ENCODE data around the gene KIF19.

Gene KIF19

DNA sequence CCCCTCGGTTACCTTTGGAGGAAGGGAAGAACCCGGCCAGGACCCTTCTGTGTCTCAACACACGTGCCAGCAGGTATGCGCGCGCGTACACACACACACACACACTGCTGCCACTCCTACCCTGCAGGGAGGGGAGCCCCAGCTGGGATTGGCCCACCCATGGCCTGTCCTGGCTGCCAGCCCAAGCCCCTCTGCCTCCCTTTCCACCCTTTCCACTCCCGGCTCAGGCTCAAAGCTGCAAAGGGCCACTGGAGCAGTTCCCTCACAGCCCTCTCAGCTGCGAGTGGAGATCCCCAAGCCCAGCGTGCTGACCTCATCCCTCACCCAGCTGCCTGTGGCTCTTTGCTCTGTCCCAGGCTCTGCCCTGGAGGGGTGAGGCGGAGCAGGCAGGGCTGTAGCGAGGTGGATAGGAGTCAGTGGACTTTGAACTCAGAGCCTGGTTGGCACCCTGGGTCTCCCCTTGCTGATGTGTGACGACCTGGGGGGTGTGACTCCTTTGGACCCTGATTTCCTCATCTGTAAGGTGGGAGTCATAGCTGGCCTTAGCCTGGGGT is 14.5 kb downstream of the KIF19 start:
- DNase-seq = no peak

GRCh38 chr17:74342224-74342623 is 16.2 kb downstream of the KIF19 start:
- DNase-seq = no peak

DNA sequence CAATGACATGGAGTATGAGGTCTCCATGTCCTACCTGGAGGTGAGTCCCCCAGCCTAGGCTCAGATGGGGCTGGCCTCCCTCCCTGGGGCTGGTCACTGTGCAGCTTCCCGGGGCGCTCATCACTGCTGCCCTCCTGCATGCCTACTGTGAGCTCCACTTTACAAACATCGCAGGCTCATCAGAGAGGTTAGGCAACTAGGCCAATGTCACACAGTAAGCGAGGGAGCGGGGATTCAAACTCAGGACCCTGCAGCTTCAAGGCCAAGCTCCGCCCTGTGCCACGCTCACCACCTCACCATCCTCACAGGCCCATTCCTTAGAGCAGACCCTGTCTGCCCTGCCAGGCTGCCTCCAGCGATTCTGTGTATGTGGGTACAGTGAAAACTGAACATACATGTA is 17.1 kb downstream of the KIF19 start:
- DNase-seq = no peak

DNA sequence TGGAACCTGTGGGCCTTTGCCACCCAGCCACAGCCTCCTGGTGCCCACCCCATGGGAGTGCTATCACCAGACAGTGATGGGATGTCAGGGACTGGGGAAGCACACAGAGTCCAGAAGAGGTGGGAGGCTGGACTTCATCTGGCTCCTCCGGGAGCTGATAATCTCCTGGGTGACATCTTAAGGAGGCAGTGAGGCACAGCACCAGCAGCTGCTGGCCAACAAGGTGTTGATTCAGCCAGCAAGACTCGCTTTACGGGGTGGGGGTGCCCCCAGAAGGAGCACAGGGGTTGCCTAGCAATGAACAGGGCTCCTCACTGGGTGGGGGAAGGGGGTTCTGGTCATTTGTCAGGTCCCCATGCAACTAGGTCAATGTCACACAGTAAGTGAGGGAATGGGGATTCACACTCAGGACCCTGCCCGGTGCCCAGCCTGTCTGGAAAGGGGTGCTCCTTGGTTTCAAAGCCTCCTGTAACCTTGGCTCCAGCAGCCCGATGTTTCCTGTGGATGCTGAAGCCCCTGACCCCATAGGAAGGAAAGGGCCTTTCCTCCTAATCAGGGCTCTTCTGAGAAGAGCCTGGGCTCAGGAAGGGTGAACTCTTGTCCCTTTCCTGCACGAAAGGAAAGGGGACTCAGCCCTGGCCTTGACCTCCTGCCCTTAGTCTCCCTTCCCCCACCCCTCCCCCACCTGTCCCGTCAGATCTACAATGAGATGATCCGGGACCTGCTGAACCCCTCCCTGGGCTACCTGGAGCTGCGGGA is 17.7 kb downstream of the KIF19 start:
- DNase-seq = no peak

DNA sequence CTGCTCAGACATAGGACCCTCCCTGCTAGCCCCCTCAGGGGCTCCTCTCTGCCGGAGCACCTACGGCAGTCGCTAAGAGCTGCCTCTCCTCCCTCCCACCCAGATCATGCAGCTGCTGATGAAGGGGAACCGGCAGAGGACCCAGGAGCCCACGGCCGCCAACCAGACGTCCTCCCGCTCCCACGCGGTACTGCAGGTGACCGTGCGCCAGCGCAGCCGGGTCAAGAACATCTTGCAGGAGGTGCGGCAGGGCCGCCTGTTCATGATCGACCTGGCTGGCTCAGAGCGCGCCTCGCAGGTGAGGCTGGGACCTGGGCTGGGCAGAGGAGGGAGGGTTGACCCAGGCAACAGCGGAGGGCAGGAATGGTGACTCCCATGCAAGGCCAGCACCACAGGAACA is 18.6 kb downstream of the KIF19 start:
- DNase-seq = no peak

DNA sequence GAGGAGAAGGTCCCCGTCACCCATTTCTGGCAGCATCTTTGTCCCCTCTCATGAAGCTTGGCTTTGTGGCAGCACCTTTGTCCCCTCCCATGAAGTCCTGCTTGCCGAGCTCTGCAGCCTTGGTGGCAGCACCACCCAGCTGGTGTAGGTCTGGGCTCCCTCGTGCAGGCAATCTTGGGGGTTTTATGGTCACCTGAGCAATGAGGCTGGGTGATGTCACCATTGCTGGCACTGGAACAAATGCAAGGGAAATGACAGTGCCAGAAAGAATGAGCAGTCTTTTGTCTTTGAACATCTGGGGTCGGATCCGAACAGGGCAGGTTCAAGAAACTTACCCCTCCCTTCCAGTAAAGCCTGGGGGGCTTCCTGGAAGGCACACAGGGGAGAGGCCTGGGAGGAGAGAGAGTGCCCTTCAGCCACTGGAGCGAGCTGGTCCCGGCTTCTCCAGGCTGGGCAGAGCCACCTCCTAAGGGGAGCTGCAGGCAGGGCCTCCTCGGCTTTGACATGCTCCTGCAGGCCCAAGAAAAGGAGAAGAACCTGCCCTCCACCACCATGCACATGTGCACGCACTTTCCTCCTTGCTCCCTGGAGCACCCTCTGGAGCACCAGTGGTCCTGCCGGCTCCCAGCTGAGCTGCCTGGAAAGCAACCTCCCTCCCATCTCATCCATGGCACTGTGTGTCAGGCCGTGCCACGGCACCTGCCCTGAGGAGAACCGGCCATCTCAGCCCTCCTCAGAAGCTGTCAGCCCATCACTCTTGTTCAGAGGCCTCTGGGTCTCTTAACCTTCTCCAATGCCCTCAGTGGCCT is 19.6 kb downstream of the KIF19 start:
- no peak for DNase-seq

- no peak for DNase-seq
These were observed 21.6 kb downstream of the KIF19 start for GRCh38 chr17:74347646-74348045.

GRCh38 chr17:74349120-74349519 is 23.1 kb downstream of the KIF19 start:
- DNase-seq = no peak

- DNase-seq = no peak
These were observed 24.5 kb downstream of the KIF19 start for GRCh38 chr17:74350486-74350885.

DNA sequence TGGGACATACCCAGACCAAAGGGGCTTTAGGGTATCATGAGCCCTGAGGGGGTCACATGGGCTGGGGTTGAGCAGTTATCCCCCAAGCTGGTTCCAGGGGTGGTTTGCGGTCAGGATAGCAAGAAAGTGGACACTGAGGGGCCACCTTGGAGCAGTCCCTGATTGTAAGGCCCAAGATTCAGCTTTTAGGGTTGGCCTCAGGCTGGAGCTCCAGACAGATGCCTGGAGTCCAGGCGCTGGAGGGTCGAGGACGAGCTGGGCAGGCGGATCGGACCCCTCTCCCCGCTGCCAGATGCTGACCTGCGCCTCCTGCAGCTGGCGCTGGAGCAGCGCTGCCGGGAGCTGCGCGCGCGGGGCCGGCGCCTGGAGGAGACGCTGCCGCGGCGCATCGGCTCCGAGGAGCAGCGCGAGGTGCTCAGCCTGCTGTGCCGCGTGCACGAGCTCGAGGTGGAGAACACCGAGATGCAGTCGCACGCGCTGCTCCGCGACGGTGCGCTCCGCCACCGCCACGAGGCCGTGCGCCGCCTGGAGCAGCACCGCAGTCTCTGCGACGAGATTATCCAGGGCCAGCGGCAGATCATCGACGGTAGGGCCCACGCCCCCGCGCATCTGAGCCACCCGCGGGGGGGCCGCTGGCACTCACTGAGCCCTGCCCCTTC is 25.7 kb downstream of the KIF19 start:
- peak in 1 of 5 donors; percentile 23 for DNase-seq

GRCh38 chr17:74353446-74354060 is 27.5 kb downstream of the KIF19 start:
- DNase-seq = no peak

DNA sequence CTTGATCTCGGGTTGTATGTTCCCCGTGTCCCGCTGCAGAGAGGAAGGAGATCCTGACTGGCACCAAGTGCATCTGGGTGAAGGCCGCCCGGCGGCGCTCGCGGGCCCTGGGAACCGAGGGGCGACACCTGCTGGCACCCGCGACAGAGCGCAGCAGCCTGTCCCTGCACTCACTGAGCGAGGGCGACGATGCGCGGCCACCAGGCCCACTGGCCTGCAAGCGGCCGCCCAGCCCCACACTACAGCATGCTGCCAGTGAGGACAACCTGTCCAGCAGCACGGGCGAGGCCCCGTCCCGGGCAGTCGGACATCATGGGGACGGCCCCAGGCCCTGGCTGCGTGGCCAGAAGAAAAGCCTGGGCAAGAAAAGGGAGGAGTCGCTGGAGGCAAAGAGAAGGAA is 28.1 kb downstream of the KIF19 start:
- peak in 3 of 5 donors; percentile 30 to 65 (median 34) for DNase-seq

DNA sequence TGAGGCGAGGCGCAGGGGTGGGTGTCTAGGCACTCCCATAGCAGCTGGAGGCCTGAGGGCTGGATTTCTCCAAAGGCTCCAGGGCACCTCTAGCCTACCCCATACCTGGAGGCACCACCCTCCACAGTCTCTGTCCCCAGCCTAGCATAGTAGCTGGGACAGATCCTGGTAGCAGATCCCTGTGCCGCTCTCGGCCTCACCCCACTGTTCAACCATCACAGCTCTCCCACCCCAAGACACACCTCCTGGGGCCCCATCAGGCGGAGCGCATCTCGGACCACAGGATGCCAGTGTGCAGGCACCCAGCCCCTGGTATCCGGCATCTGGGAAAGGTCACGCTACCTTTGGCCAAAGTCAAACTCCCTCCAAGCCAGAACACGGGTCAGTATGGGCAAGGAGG is 28.5 kb downstream of the KIF19 start:
- DNase-seq = no peak

DNA sequence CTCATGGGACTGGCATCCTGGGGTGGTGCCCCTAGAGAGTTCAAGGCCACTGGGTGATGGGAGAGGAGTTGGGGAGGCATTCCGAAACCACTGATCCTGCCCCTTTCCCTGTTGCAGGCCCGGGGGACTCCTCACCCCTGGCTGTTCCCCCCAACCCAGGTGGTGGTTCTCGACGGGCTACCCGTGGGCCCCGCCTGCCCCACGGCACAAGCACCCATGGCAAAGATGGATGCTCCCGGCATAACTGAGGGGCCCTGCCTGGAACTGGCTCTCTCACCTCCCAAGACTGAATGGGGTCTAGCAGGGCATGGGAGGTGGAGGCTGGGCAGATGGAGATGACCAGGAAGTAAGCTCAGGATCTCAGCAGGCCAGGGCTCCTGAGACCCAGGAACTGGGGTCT is 29.0 kb downstream of the KIF19 start:
- no peak for DNase-seq

DNA sequence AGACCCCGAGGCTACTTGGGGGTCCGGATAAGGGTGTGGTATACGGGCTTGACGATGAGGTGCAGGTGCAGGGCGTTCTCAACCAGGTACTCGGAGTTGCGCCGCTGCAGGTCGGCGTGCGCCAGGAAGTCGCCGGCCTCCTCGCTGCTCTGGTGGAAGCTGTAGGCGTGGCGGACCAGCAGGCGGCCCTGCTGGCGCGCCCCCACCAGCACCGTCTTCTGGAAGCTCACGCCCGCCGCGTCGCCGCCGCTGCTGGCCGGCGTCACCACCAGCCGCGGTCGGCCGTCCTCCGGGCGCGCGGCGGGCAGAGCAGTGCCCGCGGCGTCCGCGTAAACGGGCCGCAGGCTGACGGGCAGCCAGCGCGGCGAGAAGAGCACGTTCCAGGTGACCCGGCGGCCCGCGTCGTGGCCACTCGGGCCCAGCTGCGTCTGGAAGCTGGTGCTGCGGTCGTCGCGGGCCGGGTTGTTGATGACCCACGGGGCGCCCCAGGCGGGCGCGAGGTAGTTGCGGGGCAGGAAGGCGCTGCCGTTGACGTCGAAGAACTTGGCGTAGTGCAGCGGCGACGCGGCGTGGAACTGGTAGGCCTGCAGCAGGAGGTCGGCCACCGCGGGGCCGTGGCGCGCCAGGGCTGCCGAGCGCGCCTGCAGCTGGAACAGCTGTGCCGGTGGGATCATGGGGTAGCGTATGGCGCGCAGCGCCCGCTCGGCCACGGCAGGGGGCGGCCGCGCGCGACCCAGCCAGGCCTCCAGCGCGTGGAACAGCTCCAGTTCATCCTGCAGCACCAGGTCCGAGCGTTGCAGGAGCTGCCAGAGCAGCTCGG is 30.8 kb downstream of the KIF19 start:
- DNase-seq = peak in 1 of 5 donors; percentile 17

- DNase-seq = no peak
These were observed 31.4 kb downstream of the KIF19 start for GRCh38 chr17:74357466-74357809.

DNA sequence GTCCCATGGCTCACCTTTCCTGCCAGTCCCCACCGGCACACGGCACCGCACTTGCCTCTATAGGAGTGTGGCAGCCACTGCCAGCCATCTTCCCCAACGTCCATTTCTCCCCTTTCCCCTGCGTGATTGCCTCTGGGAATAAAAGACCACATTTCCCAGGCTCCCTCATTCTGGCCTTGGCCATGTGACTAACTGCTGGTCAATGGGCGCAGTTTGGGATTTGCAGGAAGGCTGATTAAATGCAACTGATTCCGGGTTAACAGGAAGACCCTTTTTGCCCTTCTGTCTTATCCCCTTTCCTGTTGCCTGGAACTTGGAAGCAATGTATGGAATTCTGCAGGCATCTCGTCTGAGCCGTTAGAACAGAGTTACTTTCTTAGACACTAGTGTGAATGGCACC is 32.7 kb downstream of the KIF19 start:
- no peak for DNase-seq

- DNase-seq = no peak
These were observed 33.9 kb downstream of the KIF19 start for GRCh38 chr17:74359916-74360315.

DNA sequence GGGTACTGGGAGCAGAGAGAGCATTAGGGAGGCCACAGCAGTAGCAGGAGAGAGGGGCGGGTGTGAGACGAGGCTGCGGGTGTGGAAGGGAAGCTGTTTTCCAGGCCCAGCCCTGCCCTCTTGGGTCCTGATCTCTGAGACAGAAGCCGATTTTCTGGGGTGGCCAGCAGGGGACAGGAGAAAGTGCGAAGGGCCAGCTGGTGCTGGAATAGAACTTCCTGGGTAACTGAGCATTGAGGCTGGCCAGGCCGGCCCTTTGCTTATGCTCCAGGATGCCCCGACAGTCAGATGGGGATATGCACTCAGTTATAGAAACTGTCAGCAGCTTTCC is 34.8 kb downstream of the KIF19 start:
- DNase-seq = no peak

DNA sequence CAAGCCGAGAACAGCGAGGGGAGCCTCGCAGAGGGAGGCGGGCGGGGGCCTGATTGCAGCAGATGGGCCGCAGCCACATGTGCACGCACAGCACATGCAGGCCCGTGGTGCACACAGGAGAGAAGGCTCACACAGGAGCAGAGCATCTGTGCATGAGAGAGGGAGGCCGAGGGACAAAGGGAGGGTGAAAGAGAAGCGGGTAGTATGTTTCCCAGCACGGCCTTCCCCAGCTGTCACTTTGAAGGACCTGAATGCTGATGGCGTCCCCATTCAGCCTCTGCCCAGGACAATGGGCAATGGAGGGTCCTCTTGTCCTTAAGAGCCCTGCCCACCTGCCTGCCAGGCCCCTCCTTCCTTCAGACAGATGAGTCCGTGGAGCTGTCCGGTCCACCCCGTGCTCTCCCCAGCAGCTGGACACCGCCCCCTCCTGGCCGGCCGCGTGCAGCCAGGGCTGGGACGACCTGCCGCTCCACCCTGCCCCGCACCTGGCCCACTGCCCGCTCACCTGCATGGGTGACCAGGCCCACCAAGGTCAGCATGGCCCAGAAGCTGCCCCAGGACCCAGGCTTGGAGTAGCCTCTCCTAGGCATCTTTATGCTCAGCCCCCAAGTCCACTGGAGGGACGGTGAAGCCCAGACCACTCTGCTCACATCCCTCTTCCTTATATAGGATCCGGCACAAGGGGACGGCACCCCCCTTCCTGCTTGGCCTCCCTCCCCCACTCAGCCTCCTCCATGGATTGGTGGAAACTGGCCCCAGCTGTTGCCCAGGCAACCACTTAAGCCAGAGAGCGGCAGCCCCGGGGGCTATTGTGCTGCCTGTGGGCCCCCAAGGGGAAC is 35.4 kb downstream of the KIF19 start, which contains the start of gene BTBD17:
TSS of gene BTBD17 (minus strand) at position 639 of the 839 bp plus-strand sequence. CDS start at position 590, 49 bp downstream.
- peak in 3 of 5 donors; percentile 12 to 32 (median 15) for DNase-seq

DNA sequence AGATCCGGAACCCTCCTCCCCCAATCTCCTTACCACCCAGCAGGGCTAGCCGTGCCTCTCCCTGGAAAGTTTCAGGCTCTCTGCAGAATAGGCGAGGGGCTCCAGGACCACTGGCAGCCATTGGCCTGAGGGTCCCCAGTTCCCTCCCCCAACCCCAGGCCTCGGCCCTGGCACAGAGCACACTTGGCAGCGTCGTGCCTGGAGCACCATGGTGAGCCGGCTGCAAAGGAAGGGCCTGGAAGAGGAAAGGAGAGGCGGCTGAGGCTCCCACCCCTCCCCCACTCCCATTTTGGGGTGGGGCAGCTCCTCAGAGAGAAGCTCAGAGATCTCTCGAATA is 36.0 kb downstream of the KIF19 start:
- DNase-seq = no peak
